OCI-LY3 (cell line): ENCODE data around the gene B4GALNT3.

Experiments
- EZH2phosphoT487 ChIP-seq: fragments of 200-600 bp; shearing (Covaris generic); IDR thresholded peaks from 2 replicates; pipeline ENCODE4 v1.6.1; 2018; ENCODE audit warnings: antibody characterized with exemption, mixed run types, low read depth
- TF ChIP-seq, protein P1 (sequence below): fragments of 200-600, 300-600 bp; sonication (generic); IDR thresholded peaks from 2 replicates; pipeline ENCODE4 v1.5.1; 2014; ENCODE audit warnings: antibody characterized with exemption, low read length, low read depth

- TF ChIP-seq, protein P1, sequence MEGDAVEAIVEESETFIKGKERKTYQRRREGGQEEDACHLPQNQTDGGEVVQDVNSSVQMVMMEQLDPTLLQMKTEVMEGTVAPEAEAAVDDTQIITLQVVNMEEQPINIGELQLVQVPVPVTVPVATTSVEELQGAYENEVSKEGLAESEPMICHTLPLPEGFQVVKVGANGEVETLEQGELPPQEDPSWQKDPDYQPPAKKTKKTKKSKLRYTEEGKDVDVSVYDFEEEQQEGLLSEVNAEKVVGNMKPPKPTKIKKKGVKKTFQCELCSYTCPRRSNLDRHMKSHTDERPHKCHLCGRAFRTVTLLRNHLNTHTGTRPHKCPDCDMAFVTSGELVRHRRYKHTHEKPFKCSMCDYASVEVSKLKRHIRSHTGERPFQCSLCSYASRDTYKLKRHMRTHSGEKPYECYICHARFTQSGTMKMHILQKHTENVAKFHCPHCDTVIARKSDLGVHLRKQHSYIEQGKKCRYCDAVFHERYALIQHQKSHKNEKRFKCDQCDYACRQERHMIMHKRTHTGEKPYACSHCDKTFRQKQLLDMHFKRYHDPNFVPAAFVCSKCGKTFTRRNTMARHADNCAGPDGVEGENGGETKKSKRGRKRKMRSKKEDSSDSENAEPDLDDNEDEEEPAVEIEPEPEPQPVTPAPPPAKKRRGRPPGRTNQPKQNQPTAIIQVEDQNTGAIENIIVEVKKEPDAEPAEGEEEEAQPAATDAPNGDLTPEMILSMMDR, result no peak
- no peak for TF ChIP-seq EZH2phosphoT487
Observed at GRCh38 chr12:484096-484495, 24.4 kb downstream of the B4GALNT3 start.
